ENCODE data around the gene RTTN.

Gene RTTN

DNA sequence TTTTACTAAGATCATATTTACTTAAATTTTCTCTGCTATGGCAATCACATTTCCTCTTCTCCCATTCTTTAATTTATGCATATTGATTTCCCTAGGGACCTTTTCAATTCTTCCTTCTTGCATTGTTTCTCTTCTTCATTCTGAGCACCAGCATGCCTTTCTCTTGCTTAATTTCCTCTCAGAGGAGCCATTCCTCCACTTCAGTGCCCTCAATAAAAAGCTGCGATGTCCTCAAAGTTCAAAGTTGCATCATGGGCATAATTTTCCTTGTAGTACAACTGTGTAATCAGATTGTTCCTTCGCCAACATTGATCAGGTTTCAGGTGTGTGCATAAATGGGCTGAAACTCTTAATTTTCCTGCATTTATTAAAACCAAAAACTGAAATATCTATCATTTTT, 236.0 kb downstream of the RTTN start:
- peak; percentile 58 to 68 for DNase-seq (ENCODE audit: low read depth in 2 of 2)
- no peak overlapping the region for H3K4me3 ChIP-seq (replicated peaks in 1 of 2; ENCODE audit: low read depth in 2 of 2, low read length in 2 of 2)
- TF ChIP-seq, protein P1, sequence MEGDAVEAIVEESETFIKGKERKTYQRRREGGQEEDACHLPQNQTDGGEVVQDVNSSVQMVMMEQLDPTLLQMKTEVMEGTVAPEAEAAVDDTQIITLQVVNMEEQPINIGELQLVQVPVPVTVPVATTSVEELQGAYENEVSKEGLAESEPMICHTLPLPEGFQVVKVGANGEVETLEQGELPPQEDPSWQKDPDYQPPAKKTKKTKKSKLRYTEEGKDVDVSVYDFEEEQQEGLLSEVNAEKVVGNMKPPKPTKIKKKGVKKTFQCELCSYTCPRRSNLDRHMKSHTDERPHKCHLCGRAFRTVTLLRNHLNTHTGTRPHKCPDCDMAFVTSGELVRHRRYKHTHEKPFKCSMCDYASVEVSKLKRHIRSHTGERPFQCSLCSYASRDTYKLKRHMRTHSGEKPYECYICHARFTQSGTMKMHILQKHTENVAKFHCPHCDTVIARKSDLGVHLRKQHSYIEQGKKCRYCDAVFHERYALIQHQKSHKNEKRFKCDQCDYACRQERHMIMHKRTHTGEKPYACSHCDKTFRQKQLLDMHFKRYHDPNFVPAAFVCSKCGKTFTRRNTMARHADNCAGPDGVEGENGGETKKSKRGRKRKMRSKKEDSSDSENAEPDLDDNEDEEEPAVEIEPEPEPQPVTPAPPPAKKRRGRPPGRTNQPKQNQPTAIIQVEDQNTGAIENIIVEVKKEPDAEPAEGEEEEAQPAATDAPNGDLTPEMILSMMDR (IDR thresholded peaks at IDR 0.05; ENCODE audit: low read depth, low read length) = no peak

GRCh38 chr18:69968039-69968438, 237.4 kb downstream of the RTTN start:
- no peak for DNase-seq (ENCODE audit: low read depth in 2 of 2)
- no peak overlapping the region for H3K4me3 ChIP-seq (replicated peaks in 1 of 2; ENCODE audit: low read depth in 2 of 2, low read length in 2 of 2)
- TF ChIP-seq, protein P1 (IDR thresholded peaks at IDR 0.05; ENCODE audit: low read depth, low read length) = no peak

- TF ChIP-seq, protein P1 (IDR thresholded peaks at IDR 0.05; ENCODE audit: low read depth, low read length) = no peak
- no peak for DNase-seq (ENCODE audit: low read depth in 2 of 2)
- no peak overlapping the region for H3K4me3 ChIP-seq (replicated peaks in 1 of 2; ENCODE audit: low read depth in 2 of 2, low read length in 2 of 2)
Measured at GRCh38 chr18:69963196-69963595, 242.3 kb downstream of the RTTN start.

DNA sequence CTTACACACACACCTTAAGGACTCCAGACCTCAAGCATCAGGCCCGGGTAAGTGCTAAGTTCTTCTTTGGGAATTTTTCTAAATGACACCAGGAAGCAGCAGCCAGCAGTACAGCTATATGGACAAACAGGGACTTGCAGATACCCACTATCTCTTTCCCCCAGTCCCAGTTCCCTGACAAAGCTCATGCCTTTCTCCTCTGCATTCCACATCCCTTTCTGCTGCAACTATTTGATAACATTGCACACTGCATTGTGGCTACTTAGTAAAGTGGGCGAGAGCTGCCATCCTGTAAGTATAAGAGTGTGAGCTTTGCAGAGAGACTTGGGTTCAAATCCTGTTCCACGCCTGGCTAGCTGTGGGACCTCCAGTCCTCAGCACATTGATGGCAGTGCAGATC, 243.8 kb downstream of the RTTN start:
- TF ChIP-seq, protein P1 (IDR thresholded peaks at IDR 0.05; ENCODE audit: low read depth, low read length) = no peak
- no peak overlapping the region for H3K4me3 ChIP-seq (replicated peaks in 1 of 2; ENCODE audit: low read depth in 2 of 2, low read length in 2 of 2)

DNA sequence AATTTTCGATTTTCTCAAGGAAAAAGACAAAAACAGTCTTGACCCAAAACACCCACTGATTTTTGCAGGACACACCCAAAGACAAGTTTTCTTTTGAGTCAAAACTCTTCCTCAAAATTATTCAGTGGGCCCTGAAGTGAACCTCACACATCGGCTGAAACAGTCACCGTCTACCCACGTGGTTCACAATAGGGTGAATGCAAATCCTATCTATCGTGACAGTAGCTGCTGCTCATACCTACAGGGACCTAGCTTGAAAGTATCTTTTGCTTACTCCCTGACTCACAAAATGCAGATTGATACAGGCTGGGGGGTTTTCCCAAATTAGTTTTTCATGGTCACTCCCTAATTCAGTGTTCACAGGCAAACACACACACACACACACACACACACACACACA, 247.1 kb downstream of the RTTN start:
- TF ChIP-seq, protein P1 (IDR thresholded peaks at IDR 0.05; ENCODE audit: low read depth, low read length) = no peak
- no peak for DNase-seq (ENCODE audit: low read depth in 2 of 2)
- no peak overlapping the region for H3K4me3 ChIP-seq (replicated peaks in 1 of 2; ENCODE audit: low read depth in 2 of 2, low read length in 2 of 2)

More for the DNA sequence above, 243.8 kb downstream of the RTTN start:
- DNase-seq (ENCODE audit: low read depth in 2 of 2) = no peak

- TF ChIP-seq, protein P1 (IDR thresholded peaks at IDR 0.05; ENCODE audit: low read depth, low read length) = no peak
- DNase-seq (ENCODE audit: low read depth in 2 of 2) = no peak
- H3K4me3 ChIP-seq (replicated peaks in 1 of 2; ENCODE audit: low read depth in 2 of 2, low read length in 2 of 2) = no peak overlapping the region
Measured at GRCh38 chr18:69957747-69958146, 247.7 kb downstream of the RTTN start.

All from cardiac fibroblast (primary cell).